IMR-90 (cell line): Measurements from ENCODE around the gene TADA2A. TPM values are rescaled to one million over a fixed set of nuclear protein-coding genes. Genes with fewer than 3 reads are reported as not detected.
"Not testable (repeated sequence)": the region's sequence is repeated elsewhere in the genome, so short reads cannot be mapped to it uniquely, and the experiment has no call there.

ENCODE experiments used
- ATAC-seq: fragments of 200-7000 bp; cut with Tn5 transposase; 2 replicates; pipeline ENCODE4 v1.9.1; 2020; ENCODE audit warnings: low read depth, mild to moderate bottlenecking, moderate library complexity
- BruUV-seq: library from RNA; stranded (reverse); fragments of 400-500 nt; replicated peaks from 2 replicates; lab custom pipeline; 2021; lab: Mats Ljungman, UMichigan
- CTCF ChIA-PET: fragments of 300-600 bp; formaldehyde crosslinking; extraction: SDS; loops from one replicate; lab custom pipeline; 2021; ENCODE audit warnings: antibody characterized with exemption; lab: Yijun Ruan, JAX
- POLR2A ChIA-PET: fragments of 300-600 bp; sonication (Branson Sonifier 250); formaldehyde crosslinking; loops from one replicate; lab custom pipeline; 2022; ENCODE audit warnings: antibody characterized with exemption; ENCODE audit not compliant: unreplicated experiment; lab: Charles Lee
- DNase-seq: peaks from one replicate; pipeline ENCODE4 v3.0.0; 2013
- H2AFZ ChIP-seq: replicated peaks from 2 replicates; pipeline ENCODE3; 2013; ENCODE audit warnings: low read length, mild to moderate bottlenecking; ENCODE audit not compliant: poor library complexity
- H2AK5ac ChIP-seq: 2 replicates; pipeline ENCODE4 v1.6.1; 2013; ENCODE audit warnings: low read depth, low read length, inconsistent platforms
- H2AK9ac ChIP-seq: replicated peaks from 2 replicates; pipeline ENCODE3; 2013; ENCODE audit warnings: mild to moderate bottlenecking, low read depth, low read length, moderate library complexity; ENCODE audit not compliant: poor library complexity
- H2BK120ac ChIP-seq: 2 replicates; pipeline ENCODE4 v1.6.1; 2013; ENCODE audit warnings: low read depth, low read length, inconsistent platforms
- H2BK15ac ChIP-seq: 3 replicates; pipeline ENCODE4 v1.6.1; 2013; ENCODE audit warnings: low read depth, low read length, inconsistent platforms
- H2BK20ac ChIP-seq: 2 replicates; pipeline ENCODE4 v1.6.1; 2013; ENCODE audit warnings: low read depth, mild to moderate bottlenecking, inconsistent platforms, low read length, moderate library complexity
- H2BK5ac ChIP-seq: 2 replicates; pipeline ENCODE4 v1.6.1; 2013; ENCODE audit warnings: mild to moderate bottlenecking, low read depth, low read length, inconsistent platforms; ENCODE audit not compliant: poor library complexity, severe bottlenecking
- H3K14ac ChIP-seq: replicated peaks from 2 replicates; pipeline ENCODE4 v1.6.1; 2013; ENCODE audit warnings: low read depth, low read length, inconsistent platforms
- H3K18ac ChIP-seq: 2 replicates; pipeline ENCODE4 v1.6.1; 2013; ENCODE audit warnings: low read depth, low read length, control low read depth
- H3K23ac ChIP-seq: 2 replicates; pipeline ENCODE4 v1.6.1; 2013; ENCODE audit warnings: low read depth, low read length, inconsistent platforms
- H3K27ac ChIP-seq: 2 replicates; pipeline ENCODE4 v1.5.1; 2013; ENCODE audit warnings: mild to moderate bottlenecking, control low read depth, low read length; ENCODE audit not compliant: insufficient read depth
- H3K27me3 ChIP-seq: 2 replicates; pipeline ENCODE4 v1.6.1; 2013; ENCODE audit warnings: low read length; ENCODE audit not compliant: control insufficient read depth, insufficient read depth
- H3K36me3 ChIP-seq: 2 replicates; pipeline ENCODE4 v1.6.1; 2013; ENCODE audit warnings: low read length, mixed read lengths; ENCODE audit not compliant: control insufficient read depth, insufficient read depth
- H3K4ac ChIP-seq: 2 replicates; pipeline ENCODE4 v1.6.1; 2013; ENCODE audit warnings: low read depth, low read length, inconsistent platforms
- H3K4me1 ChIP-seq: 2 replicates; pipeline ENCODE4 v1.6.1; 2013; ENCODE audit warnings: low read length, mixed read lengths; ENCODE audit not compliant: control insufficient read depth, insufficient read depth
- H3K4me2 ChIP-seq: 2 replicates; pipeline ENCODE4 v1.6.1; 2013; ENCODE audit warnings: low read depth, mild to moderate bottlenecking, control low read depth, low read length, moderate library complexity
- H3K4me3 ChIP-seq: 2 replicates; pipeline ENCODE4 v1.5.1; 2013; ENCODE audit warnings: low read depth, mild to moderate bottlenecking, control low read depth, low read length, moderate library complexity; ENCODE audit not compliant: insufficient read depth
- H3K56ac ChIP-seq: 2 replicates; pipeline ENCODE4 v1.6.1; 2013; ENCODE audit warnings: low read length, inconsistent platforms; ENCODE audit not compliant: insufficient read depth; ENCODE audit errors: extremely low read depth
- H3K79me1 ChIP-seq, 2 experiments: 2 replicates each; pipeline ENCODE4 v1.6.1; 2013; ENCODE audit warnings: low read length in 2 of 2, inconsistent platforms in 1 of 2, low read depth in 1 of 2
- H3K9ac ChIP-seq: 2 replicates; pipeline ENCODE4 v1.6.1; 2013; ENCODE audit warnings: low read depth, low read length, control low read depth
- H3K9me1 ChIP-seq: 2 replicates; pipeline ENCODE4 v1.6.1; 2013; ENCODE audit warnings: low read length, inconsistent platforms; ENCODE audit not compliant: insufficient read depth
- H3K9me3 ChIP-seq: 2 replicates; pipeline ENCODE4 v1.6.1; 2013; ENCODE audit warnings: low read length; ENCODE audit not compliant: control insufficient read depth, insufficient read depth
- H4K20me1 ChIP-seq: 2 replicates; pipeline ENCODE4 v1.6.1; 2013; ENCODE audit warnings: low read length, inconsistent platforms; ENCODE audit not compliant: insufficient read depth
- H4K5ac ChIP-seq: 2 replicates; pipeline ENCODE4 v1.6.1; 2013; ENCODE audit warnings: mild to moderate bottlenecking, low read depth, low read length, control low read depth
- H4K8ac ChIP-seq, 2 experiments: 2 replicates each; pipeline ENCODE4 v1.6.1; 2013; ENCODE audit warnings: low read depth in 2 of 2, low read length in 2 of 2, control low read depth in 1 of 2, inconsistent platforms in 1 of 2
- H4K91ac ChIP-seq: 2 replicates; pipeline ENCODE4 v1.6.1; 2013; ENCODE audit warnings: low read depth, low read length, inconsistent platforms; ENCODE audit not compliant: insufficient read depth
- MXI1 ChIP-seq: IDR thresholded peaks from 2 replicates; pipeline ENCODE4 v1.6.1; 2012; ENCODE audit warnings: low read depth, mild to moderate bottlenecking, low read length, moderate library complexity, borderline replicate concordance
- POLR2A ChIP-seq: IDR thresholded peaks from 2 replicates; pipeline ENCODE4 v1.6.1; 2012; ENCODE audit warnings: mild to moderate bottlenecking, low read depth, low read length
- WGBS, 2 experiments: methylation state at CpG; one replicate each; pipeline versions ENCODE4 v1.1.5 to v1.1.7; 2013; ENCODE audit warnings: missing lambda C conversion rate in 2 of 2; ENCODE audit not compliant: insufficient read length in 1 of 2; ENCODE audit errors: extremely low coverage in 2 of 2; 5-methylcytosine and 5-hydroxymethylcytosine counted together
- dilution Hi-C: fragments of 300-500 bp; cut with HindIII; formaldehyde crosslinking; loops from one replicate; pipeline ENCODE4 v1.14.3; 2018; ENCODE audit warnings: low sequenced_read_pairs; ENCODE audit not compliant: unreplicated experiment
- in situ Hi-C: fragments of 300-500 bp; cut with MboI; formaldehyde crosslinking; loops from 3 replicates; pipeline ENCODE4 v1.14.3; 2019; ENCODE audit warnings: low sequenced_read_pairs, inconsistent platforms, mixed read lengths
- intact Hi-C: fragments of 100-400 bp; cut with micrococcal nuclease; formaldehyde crosslinking; loops from 2 replicates; pipeline ENCODE4 v1.10.0; 2022
- polyA plus RNA-seq, 3 experiments: library from polyadenylated mRNA; depleted of rRNA; stranded (reverse); fragments of >200 nt; gene quantifications; 2 replicates each; pipeline ENCODE4 v1.2.3, GENCODE V29; 2012; ENCODE audit warnings: low replicate concordance in 1 of 3
- total RNA-seq: library from RNA; depleted of rRNA; stranded (reverse); fragments of >200 nt; gene quantifications from 2 replicates; pipeline ENCODE4 v1.2.3, GENCODE V29; 2012

TADA2A gene
- total and polyA plus RNA-seq, 2 of the 4 experiments (the other 2 are of a cell fraction) = 13.1 to 19.7 TPM

- TF ChIP-seq MXI1 (no peak), POLR2A (no peak)
These were observed 103.4 kb downstream of the TADA2A start (continued) for GRCh38 chr17:37510056-37510455.

- POLR2A ChIA-PET, H3K14ac ChIP-seq, H2BK20ac ChIP-seq, H3K4me2 ChIP-seq, H2BK15ac ChIP-seq, H3K4me3 ChIP-seq, H3K23ac ChIP-seq, intact Hi-C loops, H3K4me1 ChIP-seq, H4K5ac ChIP-seq, H3K18ac ChIP-seq, H2BK120ac ChIP-seq, H4K91ac ChIP-seq, H2BK5ac ChIP-seq, in situ Hi-C loops, dilution Hi-C loops, ATAC-seq, H3K9me3 ChIP-seq, DNase-seq, CTCF ChIA-PET, BruUV-seq, H3K27me3 ChIP-seq, H3K27ac ChIP-seq, H3K9ac ChIP-seq, H3K4ac ChIP-seq, H2AFZ ChIP-seq, H2AK5ac ChIP-seq, H3K56ac ChIP-seq, H2AK9ac ChIP-seq, H4K8ac ChIP-seq: not testable (repeated sequence)
- Histone ChIP-seq H4K20me1 (peaks cover 76% of the 10 kb centered on the region), H3K36me3 (peaks cover 33% of the 10 kb centered on the region), H3K79me1 (peaks cover 24 to 77% of the 10 kb centered on the region in 2 experiments), H3K9me1 (peaks cover 33% of the 10 kb centered on the region)
- WGBS, 2 experiments = no CpG with 5 or more reads among the region's 1 CpG
These were observed 105.0 kb downstream of the TADA2A start for GRCh38 chr17:37511642-37512041.
